ENCODE data around the gene RASAL2. TPM values are rescaled to one million over a fixed set of nuclear protein-coding genes. Genes with fewer than 3 reads are reported as not detected.
"Not testable (repeated sequence)": the region's sequence is repeated elsewhere in the genome, so short reads cannot be mapped to it uniquely, and the experiment has no call there.

RASAL2 gene
- total and polyA plus RNA-seq, 10 donors, result 0.42 to 24.4 (median 14.6) TPM

- H3K36me3 ChIP-seq, result no peaks in the 10 kb centered on the region
- peaks cover 0 to 8% (median 0%) of the 10 kb centered on the region in 6 donors for H3K4me1 ChIP-seq
- no peak overlapping the region for H3K27ac ChIP-seq
- H3K4me3 ChIP-seq, result no peak overlapping the region
- no peak for TF ChIP-seq POLR2A (IDR thresholded peaks at IDR 0.05)
- TF ChIP-seq POLR2AphosphoS5 (IDR thresholded peaks at IDR 0.05), result no peak
- TF ChIP-seq CTCF (IDR thresholded peaks at IDR 0.05 in 8 of 11, conservative IDR thresholded peaks at IDR 0.05 in 3 of 11), result no peak
- H3K9me3 ChIP-seq, result no peaks in the 10 kb centered on the region
- DNase-seq, result no peak
- 75 to 94% (median 79%) methylated on average over 1 of the region's 1 CpG for WGBS, 5 donors
- H3K27me3 ChIP-seq (replicated peaks in 1 of 7), result no peaks in the 10 kb centered on the region
- intact Hi-C loops (cut with DNase I; ENCODE audit: low total_unique reads), result no loop called here
Measured at GRCh38 chr1:178311164-178311563, 217.3 kb downstream of the RASAL2 start.

- H3K4me3 ChIP-seq; H3K9me3 ChIP-seq; H3K27me3 ChIP-seq (replicated peaks in 1 of 7); H3K4me1 ChIP-seq; H3K27ac ChIP-seq; intact Hi-C loops (cut with DNase I; ENCODE audit: low total_unique reads); H3K36me3 ChIP-seq; DNase-seq: not testable (repeated sequence)
- 75 to 97% (median 84%) methylated on average over 26 to 29 of the region's 30 CpGs for WGBS, 5 donors
Measured at GRCh38 chr1:178320280-178320982, 226.5 kb downstream of the RASAL2 start.

GRCh38 chr1:178323067-178323466 is 229.2 kb downstream of the RASAL2 start:
- intact Hi-C loops (cut with DNase I; ENCODE audit: low total_unique reads), result no loop called here
- no peak for TF ChIP-seq POLR2AphosphoS5 (IDR thresholded peaks at IDR 0.05)
- TF ChIP-seq POLR2A (IDR thresholded peaks at IDR 0.05), result no peak
- TF ChIP-seq CTCF (IDR thresholded peaks at IDR 0.05 in 8 of 11, conservative IDR thresholded peaks at IDR 0.05 in 3 of 11), result no peak
- H3K9me3 ChIP-seq, result no peaks in the 10 kb centered on the region
- H3K4me1 ChIP-seq, result peaks cover 0 to 9% (median 0%) of the 10 kb centered on the region in 6 donors
- no peak overlapping the region for H3K4me3 ChIP-seq
- H3K36me3 ChIP-seq, result no peaks in the 10 kb centered on the region
- no peaks in the 10 kb centered on the region for H3K27me3 ChIP-seq (replicated peaks in 1 of 7)
- no peak overlapping the region for H3K27ac ChIP-seq
- WGBS, 5 donors, result 49 to 68% (median 58%) methylated on average over 1 of the region's 1 CpG
- no peak for DNase-seq

- no peaks in the 10 kb centered on the region for H3K27me3 ChIP-seq (replicated peaks in 1 of 7)
- DNase-seq, result no peak
- 90 to 97% (median 95%) methylated on average over 1 of the region's 1 CpG for WGBS, 5 donors
- H3K4me3 ChIP-seq, result no peak overlapping the region
- no peak overlapping the region for H3K27ac ChIP-seq
- intact Hi-C loops (cut with DNase I; ENCODE audit: low total_unique reads), result no loop called here
- no peaks in the 10 kb centered on the region for H3K9me3 ChIP-seq
- peaks cover 0 to 9% (median 0%) of the 10 kb centered on the region in 6 donors for H3K4me1 ChIP-seq
- no peak for TF ChIP-seq CTCF (IDR thresholded peaks at IDR 0.05 in 8 of 11, conservative IDR thresholded peaks at IDR 0.05 in 3 of 11)
- no peak for TF ChIP-seq POLR2A (IDR thresholded peaks at IDR 0.05)
- no peak for TF ChIP-seq POLR2AphosphoS5 (IDR thresholded peaks at IDR 0.05)
- no peaks in the 10 kb centered on the region for H3K36me3 ChIP-seq
Measured at GRCh38 chr1:178324003-178324402, 230.1 kb downstream of the RASAL2 start.

Measured in spleen (tissue), 11 donors.